ENCODE results near the gene STUB1.

STUB1 gene

DNA sequence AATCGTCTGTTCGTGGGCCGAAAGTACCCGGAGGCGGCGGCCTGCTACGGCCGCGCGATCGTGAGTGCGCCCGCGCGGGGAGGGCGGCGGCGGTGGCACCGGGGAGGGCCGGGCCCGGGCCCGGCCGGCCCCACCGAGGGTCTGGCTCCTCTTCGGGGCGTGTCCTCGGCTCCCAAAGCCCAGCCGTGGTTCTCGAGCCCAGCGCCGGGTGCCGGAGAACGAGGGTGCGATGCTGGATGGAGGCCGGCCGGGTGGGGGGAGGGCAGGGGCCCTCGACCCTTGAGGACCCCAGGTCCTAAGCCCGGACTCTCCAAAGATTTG is 375 bp downstream of the STUB1 start:
- no peak for TF ChIP-seq TCF12 (IDR thresholded peaks at IDR 0.05; ENCODE audit: low read depth)

DNA sequence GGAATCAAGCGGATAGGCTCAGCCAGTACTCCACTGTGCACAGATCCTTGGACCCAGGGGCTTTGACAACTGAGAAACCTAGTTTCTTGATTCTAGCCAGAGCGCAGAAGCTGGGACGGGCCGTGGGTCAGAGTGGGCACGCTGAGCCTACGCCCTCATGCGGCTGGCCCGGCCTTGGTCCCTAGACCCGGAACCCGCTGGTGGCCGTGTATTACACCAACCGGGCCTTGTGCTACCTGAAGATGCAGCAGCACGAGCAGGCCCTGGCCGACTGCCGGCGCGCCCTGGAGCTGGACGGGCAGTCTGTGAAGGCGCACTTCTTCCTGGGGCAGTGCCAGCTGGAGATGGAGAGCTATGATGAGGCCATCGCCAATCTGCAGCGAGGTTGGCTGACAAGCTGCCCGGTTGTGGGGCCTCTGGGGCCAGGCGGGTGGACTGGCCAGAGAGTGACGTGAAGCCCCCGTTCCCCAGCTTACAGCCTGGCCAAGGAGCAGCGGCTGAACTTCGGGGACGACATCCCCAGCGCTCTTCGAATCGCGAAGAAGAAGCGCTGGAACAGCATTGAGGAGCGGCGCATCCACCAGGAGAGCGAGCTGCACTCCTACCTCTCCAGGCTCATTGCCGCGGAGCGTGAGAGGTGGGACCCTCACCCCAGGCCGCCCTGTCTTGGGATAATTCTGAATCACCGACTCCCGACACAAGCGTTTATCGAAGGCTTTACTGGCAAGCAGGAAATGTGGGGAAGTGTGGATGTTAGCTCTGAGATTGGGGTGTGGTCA is 946 bp downstream of the STUB1 start:
- no peak for TF ChIP-seq TCF12 (IDR thresholded peaks at IDR 0.05; ENCODE audit: low read depth)
- TF ChIP-seq, protein P1, sequence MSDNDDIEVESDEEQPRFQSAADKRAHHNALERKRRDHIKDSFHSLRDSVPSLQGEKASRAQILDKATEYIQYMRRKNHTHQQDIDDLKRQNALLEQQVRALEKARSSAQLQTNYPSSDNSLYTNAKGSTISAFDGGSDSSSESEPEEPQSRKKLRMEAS (IDR thresholded peaks at IDR 0.05) = 0 out of 2 replicates have a peak, but pooled peaks have one; percentile 26

DNA sequence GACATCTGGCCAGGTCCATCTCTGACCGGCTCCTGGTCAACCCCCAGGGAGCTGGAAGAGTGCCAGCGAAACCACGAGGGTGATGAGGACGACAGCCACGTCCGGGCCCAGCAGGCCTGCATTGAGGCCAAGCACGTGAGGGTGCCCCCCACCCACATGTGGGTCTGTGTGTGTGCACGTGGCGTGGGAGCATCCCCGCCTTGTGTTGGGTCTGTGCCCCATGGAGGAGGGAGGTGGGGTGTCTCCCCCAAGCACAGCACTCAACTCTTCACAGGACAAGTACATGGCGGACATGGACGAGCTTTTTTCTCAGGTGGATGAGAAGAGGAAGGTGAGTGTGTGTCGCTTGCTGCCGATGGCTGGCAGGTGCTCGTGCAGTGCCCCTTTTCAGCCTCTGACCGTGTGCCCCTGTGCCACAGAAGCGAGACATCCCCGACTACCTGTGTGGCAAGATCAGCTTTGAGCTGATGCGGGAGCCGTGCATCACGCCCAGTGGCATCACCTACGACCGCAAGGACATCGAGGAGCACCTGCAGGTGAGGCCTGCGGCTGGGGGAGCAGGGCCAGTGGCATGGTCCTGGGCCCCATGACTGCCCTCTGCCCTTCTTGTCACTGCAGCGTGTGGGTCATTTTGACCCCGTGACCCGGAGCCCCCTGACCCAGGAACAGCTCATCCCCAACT is 1.7 kb downstream of the STUB1 start:
- TF ChIP-seq EGR1 (IDR thresholded peaks at IDR 0.05) = no peak
- no peak for TF ChIP-seq YY1 (IDR thresholded peaks at IDR 0.05; ENCODE audit: low read depth)
- TF ChIP-seq TEAD4 (IDR thresholded peaks at IDR 0.05) = no peak
- TF ChIP-seq CREB1 (IDR thresholded peaks at IDR 0.05; ENCODE audit: low read depth) = no peak
- no peak for TF ChIP-seq TAF1 (IDR thresholded peaks at IDR 0.05; ENCODE audit: low read depth)
- no peak for TF ChIP-seq CEBPB (IDR thresholded peaks at IDR 0.05)
- peak; percentile 60 for TF ChIP-seq NFIC (IDR thresholded peaks at IDR 0.05)
- TF ChIP-seq, protein P2, sequence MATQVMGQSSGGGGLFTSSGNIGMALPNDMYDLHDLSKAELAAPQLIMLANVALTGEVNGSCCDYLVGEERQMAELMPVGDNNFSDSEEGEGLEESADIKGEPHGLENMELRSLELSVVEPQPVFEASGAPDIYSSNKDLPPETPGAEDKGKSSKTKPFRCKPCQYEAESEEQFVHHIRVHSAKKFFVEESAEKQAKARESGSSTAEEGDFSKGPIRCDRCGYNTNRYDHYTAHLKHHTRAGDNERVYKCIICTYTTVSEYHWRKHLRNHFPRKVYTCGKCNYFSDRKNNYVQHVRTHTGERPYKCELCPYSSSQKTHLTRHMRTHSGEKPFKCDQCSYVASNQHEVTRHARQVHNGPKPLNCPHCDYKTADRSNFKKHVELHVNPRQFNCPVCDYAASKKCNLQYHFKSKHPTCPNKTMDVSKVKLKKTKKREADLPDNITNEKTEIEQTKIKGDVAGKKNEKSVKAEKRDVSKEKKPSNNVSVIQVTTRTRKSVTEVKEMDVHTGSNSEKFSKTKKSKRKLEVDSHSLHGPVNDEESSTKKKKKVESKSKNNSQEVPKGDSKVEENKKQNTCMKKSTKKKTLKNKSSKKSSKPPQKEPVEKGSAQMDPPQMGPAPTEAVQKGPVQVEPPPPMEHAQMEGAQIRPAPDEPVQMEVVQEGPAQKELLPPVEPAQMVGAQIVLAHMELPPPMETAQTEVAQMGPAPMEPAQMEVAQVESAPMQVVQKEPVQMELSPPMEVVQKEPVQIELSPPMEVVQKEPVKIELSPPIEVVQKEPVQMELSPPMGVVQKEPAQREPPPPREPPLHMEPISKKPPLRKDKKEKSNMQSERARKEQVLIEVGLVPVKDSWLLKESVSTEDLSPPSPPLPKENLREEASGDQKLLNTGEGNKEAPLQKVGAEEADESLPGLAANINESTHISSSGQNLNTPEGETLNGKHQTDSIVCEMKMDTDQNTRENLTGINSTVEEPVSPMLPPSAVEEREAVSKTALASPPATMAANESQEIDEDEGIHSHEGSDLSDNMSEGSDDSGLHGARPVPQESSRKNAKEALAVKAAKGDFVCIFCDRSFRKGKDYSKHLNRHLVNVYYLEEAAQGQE (IDR thresholded peaks at IDR 0.05; ENCODE audit: low read depth) = no peak

DNA sequence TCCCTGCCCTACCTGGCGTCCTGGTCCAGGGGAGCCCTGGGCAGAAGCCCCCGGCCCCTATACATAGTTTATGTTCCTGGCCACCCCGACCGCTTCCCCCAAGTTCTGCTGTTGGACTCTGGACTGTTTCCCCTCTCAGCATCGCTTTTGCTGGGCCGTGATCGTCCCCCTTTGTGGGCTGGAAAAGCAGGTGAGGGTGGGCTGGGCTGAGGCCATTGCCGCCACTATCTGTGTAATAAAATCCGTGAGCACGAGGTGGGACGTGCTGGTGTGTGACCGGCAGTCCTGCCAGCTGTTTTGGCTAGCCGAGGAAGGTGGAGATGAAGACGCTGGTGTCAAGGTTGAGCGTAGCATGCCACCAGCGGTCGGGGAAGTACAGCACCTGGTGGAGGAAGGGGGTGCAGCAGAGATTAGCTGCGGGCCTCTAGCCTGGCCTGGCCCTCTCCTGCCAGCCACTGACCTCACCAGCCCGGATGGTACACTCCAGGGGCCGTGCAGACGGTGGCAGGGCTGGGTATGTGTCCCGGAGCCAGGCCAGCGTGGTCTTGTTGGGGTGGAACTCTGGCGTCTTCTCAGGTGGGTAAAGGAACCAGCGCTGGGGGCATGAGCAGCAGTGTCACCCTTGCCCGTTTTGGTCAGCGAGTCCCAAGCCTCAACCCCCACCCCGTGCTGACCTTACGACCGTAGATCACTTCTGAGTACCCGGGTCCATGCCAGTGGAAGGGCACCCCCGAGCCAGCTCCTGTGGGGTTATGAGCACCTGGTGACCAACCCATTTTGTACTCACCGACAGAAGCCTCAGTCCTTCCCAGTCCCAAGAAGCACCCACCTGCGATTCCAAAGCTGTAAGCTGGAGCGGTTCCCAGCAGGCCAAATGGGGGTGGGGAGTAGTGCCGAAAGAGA is 2.5 kb downstream of the STUB1 start:
- TF ChIP-seq YY1 (IDR thresholded peaks at IDR 0.05; ENCODE audit: low read depth) (no peak), EGR1 (IDR thresholded peaks at IDR 0.05) (no peak), FOXM1 (IDR thresholded peaks at IDR 0.05; ENCODE audit: borderline replicate concordance, low read depth) (no peak), ZBTB7A (IDR thresholded peaks at IDR 0.05; ENCODE audit: low read depth) (no peak), RAD21 (IDR thresholded peaks at IDR 0.05; ENCODE audit: low read depth) (no peak), TEAD4 (IDR thresholded peaks at IDR 0.05) (no peak), CEBPB (IDR thresholded peaks at IDR 0.05) (no peak), TAF1 (IDR thresholded peaks at IDR 0.05; ENCODE audit: low read depth) (no peak), CREB1 (IDR thresholded peaks at IDR 0.05; ENCODE audit: low read depth) (no peak), NFIC (IDR thresholded peaks at IDR 0.05) (no peak), EP300 (IDR thresholded peaks at IDR 0.05; ENCODE audit: borderline replicate concordance) (no peak), TCF12 (IDR thresholded peaks at IDR 0.05; ENCODE audit: low read depth) (no peak)
- TF ChIP-seq, protein P2 (IDR thresholded peaks at IDR 0.05; ENCODE audit: low read depth) = no peak
- TF ChIP-seq, protein P3, sequence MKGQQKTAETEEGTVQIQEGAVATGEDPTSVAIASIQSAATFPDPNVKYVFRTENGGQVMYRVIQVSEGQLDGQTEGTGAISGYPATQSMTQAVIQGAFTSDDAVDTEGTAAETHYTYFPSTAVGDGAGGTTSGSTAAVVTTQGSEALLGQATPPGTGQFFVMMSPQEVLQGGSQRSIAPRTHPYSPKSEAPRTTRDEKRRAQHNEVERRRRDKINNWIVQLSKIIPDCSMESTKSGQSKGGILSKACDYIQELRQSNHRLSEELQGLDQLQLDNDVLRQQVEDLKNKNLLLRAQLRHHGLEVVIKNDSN (IDR thresholded peaks at IDR 0.05) = no peak
- TF ChIP-seq, protein P1 (IDR thresholded peaks at IDR 0.05) = no peak

DNA sequence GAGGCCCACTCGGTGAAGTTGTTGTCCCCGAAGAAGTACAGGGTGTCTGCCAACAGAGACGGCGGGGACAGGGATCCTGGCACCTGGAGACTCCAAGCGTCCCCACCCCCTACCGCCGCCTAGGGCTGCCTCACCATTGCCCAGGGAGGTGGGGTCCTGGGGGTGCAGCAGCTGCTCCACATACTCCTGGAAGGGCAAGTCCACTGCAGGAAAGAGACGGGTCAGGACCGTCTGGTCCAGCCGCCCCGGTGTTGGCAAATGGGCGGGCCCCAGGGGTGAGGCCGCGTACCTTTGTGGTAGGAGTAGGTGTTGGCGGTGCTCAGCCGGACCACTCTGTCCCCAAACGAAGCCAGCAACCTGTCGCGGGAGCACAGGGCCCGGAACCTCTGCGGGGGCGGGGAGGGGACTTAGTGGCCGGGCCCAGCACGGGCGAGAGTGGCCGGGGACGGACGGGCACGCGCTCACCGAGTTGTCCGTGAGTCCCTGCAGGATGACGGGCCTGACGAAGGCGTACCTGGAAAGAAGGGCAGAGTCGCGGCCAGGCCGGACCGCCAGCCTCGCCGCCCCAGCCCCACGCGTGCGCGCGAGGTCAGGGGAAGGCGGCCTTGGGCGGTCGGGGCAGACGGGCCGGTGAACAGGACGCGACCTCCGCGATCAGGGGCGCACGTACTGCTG is 3.3 kb downstream of the STUB1 start:
- TF ChIP-seq EGR1 (IDR thresholded peaks at IDR 0.05) (0 out of 2 replicates have a peak, but pooled peaks have one; percentile 56), YY1 (IDR thresholded peaks at IDR 0.05; ENCODE audit: low read depth) (no peak), ZBTB7A (IDR thresholded peaks at IDR 0.05; ENCODE audit: low read depth) (peak; percentile 58), TEAD4 (IDR thresholded peaks at IDR 0.05) (peak; percentile 8; the same call in 1 of the 2 replicates)

Data from Ishikawa (cell line).